Left ventricle myocardium inferior (tissue), 1 donor: Measurements from ENCODE around the gene SPATS2L. TPM values are rescaled to one million over a fixed set of nuclear protein-coding genes. Genes with fewer than 3 reads are reported as not detected.

Experiments
- DNase-seq: peaks from one replicate; pipeline ENCODE4 v3.0.0-alpha.2; 2020
- H3K27ac ChIP-seq: fragments of 200-600 bp; replicated peaks from 2 replicates; pipeline ENCODE4 v1.8.0; 2021
- H3K27me3 ChIP-seq: fragments of 200-600 bp; 2 replicates; pipeline ENCODE4 v1.8.0; 2021; ENCODE audit warnings: low read depth
- H3K36me3 ChIP-seq: fragments of 200-600 bp; 2 replicates; pipeline ENCODE4 v1.8.0; 2021
- H3K4me1 ChIP-seq: fragments of 200-600 bp; 2 replicates; pipeline ENCODE4 v1.8.0; 2021
- H3K4me3 ChIP-seq: fragments of 200-600 bp; 2 replicates; pipeline ENCODE4 v1.8.0; 2021; ENCODE audit warnings: mild to moderate bottlenecking, moderate library complexity
- H3K9me3 ChIP-seq: fragments of 200-600 bp; replicated peaks from 2 replicates; pipeline ENCODE4 v1.8.0; 2021
- CTCF ChIP-seq: fragments of 200-600 bp; IDR thresholded peaks from 2 replicates; pipeline ENCODE4 v1.8.0; 2021; ENCODE audit warnings: antibody characterized with exemption, mild to moderate bottlenecking, borderline replicate concordance
- intact Hi-C: fragments of 100-400 bp; cut with micrococcal nuclease; formaldehyde crosslinking; loops from one replicate; pipeline ENCODE4 v1.11.0; 2022
- total RNA-seq: library from RNA; stranded (reverse); fragmentation: NEBNext Ultra II Directional; extraction: Animal tissue kit (Norgen Biotek cat#: 25700); gene quantifications from one replicate; pipeline ENCODE4 v1.2.1, GENCODE V29; 2021
- donor health status: DM: no; HTN: yes; CAD: no; lungs with severe emphysema.

The SPATS2L gene
- total RNA-seq, 1 donor from 2014 or later: 54.9 TPM

- H3K9me3 ChIP-seq: no peaks in the 10 kb centered on the region
- H3K4me3 ChIP-seq: no peak overlapping the region
- no peak for TF ChIP-seq CTCF
- no peak overlapping the region for H3K27ac ChIP-seq
- intact Hi-C loops: no loop called here
- H3K27me3 ChIP-seq: no peaks in the 10 kb centered on the region
- DNase-seq: no peak
- H3K4me1 ChIP-seq: peaks cover 20% of the 10 kb centered on the region
- H3K36me3 ChIP-seq: peaks cover 32% of the 10 kb centered on the region
Measured at GRCh38 chr2:200506679-200507078, 200.2 kb downstream of the SPATS2L start.

GRCh38 chr2:200507179-200507578, 200.7 kb downstream of the SPATS2L start:
- Histone ChIP-seq H3K9me3 (no peaks in the 10 kb centered on the region), H3K27ac (no peak overlapping the region), H3K27me3 (no peaks in the 10 kb centered on the region), H3K4me3 (no peak overlapping the region), H3K4me1 (peaks cover 20% of the 10 kb centered on the region), H3K36me3 (peaks cover 28% of the 10 kb centered on the region)
- intact Hi-C loops: no loop called here
- DNase-seq: no peak
- TF ChIP-seq CTCF: no peak

GRCh38 chr2:200509235-200509611, 202.7 kb downstream of the SPATS2L start:
- H3K4me1 ChIP-seq: peaks cover 20% of the 10 kb centered on the region
- H3K9me3 ChIP-seq: no peaks in the 10 kb centered on the region
- TF ChIP-seq CTCF: no peak
- no peak for DNase-seq
- no peaks in the 10 kb centered on the region for H3K27me3 ChIP-seq
- H3K36me3 ChIP-seq: peaks cover 9% of the 10 kb centered on the region
- H3K4me3 ChIP-seq: peak overlapping the region; percentile 87
- H3K27ac ChIP-seq: peak overlapping the region; percentile 92
- intact Hi-C loops: no loop called here

- H3K4me1 ChIP-seq: peaks cover 20% of the 10 kb centered on the region
- H3K27ac ChIP-seq: peak within 1 kb of the TSS; percentile 92
- DNase-seq: peak; percentile 94
- peak; percentile 92 for TF ChIP-seq CTCF
- H3K9me3 ChIP-seq: no peaks in the 10 kb centered on the region
- H3K4me3 ChIP-seq: peak within 1 kb of the TSS; percentile 87
- intact Hi-C loops: no loop called here
- peaks cover 3% of the 10 kb centered on the region for H3K36me3 ChIP-seq
- no peaks in the 10 kb centered on the region for H3K27me3 ChIP-seq
Measured at GRCh38 chr2:200509612-200510433, 203.3 kb downstream of the SPATS2L start, which contains the start of gene KCTD18. TSS of gene KCTD18 (minus strand) at chr2:200510068. CDS start at chr2:200507016, 3,052 bp downstream.

GRCh38 chr2:200515155-200515554, 208.7 kb downstream of the SPATS2L start:
- Histone ChIP-seq H3K4me1 (peaks cover 6% of the 10 kb centered on the region), H3K36me3 (no peaks in the 10 kb centered on the region), H3K4me3 (no peak overlapping the region), H3K27ac (no peak overlapping the region), H3K27me3 (no peaks in the 10 kb centered on the region), H3K9me3 (peaks cover 8% of the 10 kb centered on the region)
- no peak for DNase-seq
- no peak for TF ChIP-seq CTCF
- intact Hi-C loops: no loop called here
